Endothelial cell of umbilical vein (primary cell): ENCODE measurements around the gene DMD.

Source experiments
- CTCF ChIP-seq, 2 donors: IDR thresholded peaks; 1 replicate in 1 of 2; 2 replicates in 1 of 2; pipeline ENCODE4 v1.5.1; 2011; ENCODE audit warnings: low read length in 2 of 2, mild to moderate bottlenecking in 2 of 2, moderate library complexity in 2 of 2, control low read depth in 1 of 2, inconsistent platforms in 1 of 2, low read depth in 1 of 2; ENCODE audit not compliant: insufficient read depth in 1 of 2; ENCODE audit errors: extremely low read depth in 1 of 2
- EZH2 ChIP-seq: IDR thresholded peaks from 2 replicates; pipeline ENCODE4 v1.6.1; 2012; ENCODE audit warnings: borderline replicate concordance, low read depth, mild to moderate bottlenecking, moderate library complexity, low read length, inconsistent platforms; ENCODE audit not compliant: severe bottlenecking
- JUN ChIP-seq: IDR thresholded peaks from 2 replicates; pipeline ENCODE4 v1.6.1; 2011; ENCODE audit warnings: borderline replicate concordance, low read depth; ENCODE audit not compliant: insufficient read length, insufficient read depth

DNA sequence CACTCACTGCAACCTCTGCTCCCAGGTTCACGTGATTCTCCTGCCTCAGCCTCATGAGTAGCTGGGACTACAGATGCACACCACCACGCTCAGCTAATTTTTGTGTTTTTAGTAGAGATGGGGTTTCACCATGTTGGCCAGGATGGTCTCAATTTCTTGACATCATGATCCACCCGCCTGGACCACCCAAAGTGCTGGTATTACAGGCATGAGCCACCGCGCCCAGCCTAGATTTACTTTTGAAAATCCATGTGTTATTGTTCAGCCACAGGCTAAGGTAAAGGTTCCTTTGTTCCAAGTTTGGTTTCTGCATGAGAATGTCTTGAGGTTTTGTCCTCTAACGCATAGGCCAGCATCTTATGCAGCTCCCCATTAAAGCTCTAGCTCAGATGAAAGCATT, 371.6 kb downstream of the DMD start:
- no peak for TF ChIP-seq CTCF (IDR thresholded peaks at IDR 0.05; ENCODE audit: extremely low read depth in 1 of 2, insufficient read depth in 1 of 2, low read depth in 1 of 2, low read length in 2 of 2)
- no peak for TF ChIP-seq EZH2
- TF ChIP-seq JUN, result no peak
